Measurements from ENCODE around the gene SCYGR1.

GRCh38 chr2:227388537-227389011 is 825 bp upstream of the SCYGR1 start:
- TF ChIP-seq, protein P1, sequence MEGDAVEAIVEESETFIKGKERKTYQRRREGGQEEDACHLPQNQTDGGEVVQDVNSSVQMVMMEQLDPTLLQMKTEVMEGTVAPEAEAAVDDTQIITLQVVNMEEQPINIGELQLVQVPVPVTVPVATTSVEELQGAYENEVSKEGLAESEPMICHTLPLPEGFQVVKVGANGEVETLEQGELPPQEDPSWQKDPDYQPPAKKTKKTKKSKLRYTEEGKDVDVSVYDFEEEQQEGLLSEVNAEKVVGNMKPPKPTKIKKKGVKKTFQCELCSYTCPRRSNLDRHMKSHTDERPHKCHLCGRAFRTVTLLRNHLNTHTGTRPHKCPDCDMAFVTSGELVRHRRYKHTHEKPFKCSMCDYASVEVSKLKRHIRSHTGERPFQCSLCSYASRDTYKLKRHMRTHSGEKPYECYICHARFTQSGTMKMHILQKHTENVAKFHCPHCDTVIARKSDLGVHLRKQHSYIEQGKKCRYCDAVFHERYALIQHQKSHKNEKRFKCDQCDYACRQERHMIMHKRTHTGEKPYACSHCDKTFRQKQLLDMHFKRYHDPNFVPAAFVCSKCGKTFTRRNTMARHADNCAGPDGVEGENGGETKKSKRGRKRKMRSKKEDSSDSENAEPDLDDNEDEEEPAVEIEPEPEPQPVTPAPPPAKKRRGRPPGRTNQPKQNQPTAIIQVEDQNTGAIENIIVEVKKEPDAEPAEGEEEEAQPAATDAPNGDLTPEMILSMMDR (conservative IDR thresholded peaks at IDR 0.05; ENCODE audit: low read length): no peak
- no peak for TF ChIP-seq EZH2phosphoT487 (IDR thresholded peaks at IDR 0.05; ENCODE audit: borderline replicate concordance)

Measured in Loucy (cell line).